ENCODE data around the gene PLEKHA1.

PLEKHA1 gene

DNA sequence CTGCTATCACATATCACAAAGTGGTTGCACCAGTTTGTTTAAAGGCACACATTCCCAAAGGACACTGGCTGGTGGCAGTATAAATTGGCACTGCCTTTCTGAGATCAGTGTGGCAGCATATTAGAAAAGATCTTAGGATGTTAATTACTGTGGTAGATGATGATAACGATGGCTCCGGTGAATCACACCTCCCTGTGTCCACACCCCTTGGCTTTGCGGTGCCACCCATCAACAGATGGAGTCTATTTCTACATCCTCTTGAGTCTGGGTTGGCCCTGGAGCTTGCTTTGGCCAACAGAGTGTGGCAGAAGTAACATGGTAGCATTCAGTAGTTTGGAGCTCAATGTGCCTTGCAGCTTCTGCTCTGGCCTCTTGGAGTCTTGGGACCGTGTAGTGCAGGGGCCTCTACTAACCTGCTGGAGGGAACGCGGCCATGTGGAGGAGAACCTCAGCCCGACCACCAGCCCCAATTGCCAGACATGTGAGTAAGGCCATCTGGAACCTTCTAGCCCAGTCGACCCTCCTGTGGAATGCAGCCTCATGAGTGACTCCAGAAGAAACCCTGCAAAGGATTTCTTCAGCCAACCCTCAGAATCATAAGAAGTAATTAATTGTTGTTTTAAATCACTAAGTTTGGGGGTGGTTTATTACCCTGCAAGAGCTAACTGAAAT is 27.2 kb upstream of the PLEKHA1 start:
- DNase-seq (ENCODE audit: low spot score): no peak

DNA sequence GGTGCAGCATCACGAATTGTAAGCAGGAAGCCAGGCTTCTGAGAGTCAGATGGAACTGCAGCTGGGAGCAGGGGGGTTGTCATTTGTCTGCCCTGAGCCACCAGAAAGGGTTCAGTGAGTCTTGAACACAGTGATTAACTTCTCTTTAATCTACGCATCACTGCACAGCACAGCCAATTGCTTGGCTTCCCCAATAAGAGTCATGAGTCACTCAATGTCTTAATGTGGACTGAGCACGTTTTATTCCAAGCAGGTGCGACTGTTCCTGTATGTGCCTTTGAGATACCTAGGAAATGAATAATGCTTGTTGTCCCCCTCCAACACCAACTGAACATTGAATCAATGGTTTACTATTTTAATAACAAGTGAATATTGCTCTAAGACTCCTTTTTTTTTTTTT is 26.0 kb upstream of the PLEKHA1 start:
- no peak for DNase-seq (ENCODE audit: low spot score)

DNA sequence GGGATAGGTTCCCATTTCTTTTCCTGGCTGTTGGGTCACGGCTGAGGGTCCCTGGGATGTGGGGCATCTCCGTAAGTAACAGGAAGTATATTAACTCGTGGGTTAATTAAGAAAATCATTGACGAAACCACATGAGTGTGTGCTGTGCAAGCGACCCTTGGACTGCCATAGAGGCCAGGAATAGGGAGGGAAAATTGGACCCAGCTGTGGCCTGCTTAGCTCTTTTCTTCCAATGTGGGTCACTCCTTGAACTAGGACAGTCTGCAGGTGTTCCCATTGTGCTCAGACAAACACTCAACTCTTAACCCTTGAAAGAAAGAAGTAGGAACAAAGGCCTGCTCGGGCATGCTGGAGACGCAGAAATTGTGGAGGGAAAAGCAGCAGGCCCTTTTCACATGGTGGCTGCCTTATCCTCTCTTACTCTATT is 25.6 kb upstream of the PLEKHA1 start:
- peak; percentile 5 for DNase-seq (ENCODE audit: low spot score)

DNA sequence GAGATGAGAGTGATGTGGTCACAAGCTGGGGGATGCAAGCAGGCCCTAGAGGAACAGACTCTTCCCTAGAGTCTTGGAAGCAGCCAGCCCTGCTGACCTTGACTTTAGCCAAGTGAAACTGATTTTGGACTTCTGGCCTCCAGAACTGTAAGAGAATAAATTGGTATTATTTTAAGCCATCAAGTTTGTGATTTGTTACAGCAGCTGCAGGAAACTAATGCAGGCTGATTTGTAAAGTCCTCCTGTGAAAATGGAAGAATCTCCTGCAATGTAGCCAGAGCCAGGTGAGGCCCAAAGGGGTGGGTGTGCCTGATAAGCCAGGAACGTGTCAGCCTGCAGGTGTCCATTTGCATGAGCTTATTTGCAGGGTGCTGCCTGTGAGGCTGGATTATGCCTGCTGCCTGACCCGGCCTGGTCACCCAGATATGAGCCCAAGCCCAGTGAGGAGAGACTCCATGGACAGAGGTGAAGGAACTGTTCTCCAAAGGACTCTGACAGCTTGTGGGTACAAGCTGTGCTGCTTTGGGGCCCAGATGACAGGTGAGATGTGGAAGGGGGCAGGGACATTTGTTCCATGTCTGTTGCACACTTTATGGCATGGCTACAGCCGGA is 24.6 kb upstream of the PLEKHA1 start:
- DNase-seq (ENCODE audit: low spot score): no peak

DNA sequence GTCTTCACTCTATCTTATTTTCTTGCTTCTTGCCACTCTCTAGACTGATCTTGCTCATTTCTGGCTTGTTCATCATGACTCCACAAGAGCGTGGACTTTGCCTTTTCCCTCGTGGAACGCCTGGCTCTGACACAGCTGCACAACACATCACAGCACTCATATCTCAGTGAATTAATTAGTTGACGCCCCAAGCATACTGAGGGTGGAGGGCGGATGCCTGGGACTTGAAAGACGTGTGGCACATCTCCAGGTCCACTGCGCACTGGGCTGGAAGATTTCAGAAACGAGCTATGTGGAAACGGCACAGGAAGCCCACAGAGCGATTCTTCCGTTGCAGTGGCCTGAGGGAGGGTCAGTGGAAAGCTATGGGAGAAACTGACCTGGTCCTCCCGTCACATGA is 23.6 kb upstream of the PLEKHA1 start:
- no peak for DNase-seq (ENCODE audit: low spot score)

DNA sequence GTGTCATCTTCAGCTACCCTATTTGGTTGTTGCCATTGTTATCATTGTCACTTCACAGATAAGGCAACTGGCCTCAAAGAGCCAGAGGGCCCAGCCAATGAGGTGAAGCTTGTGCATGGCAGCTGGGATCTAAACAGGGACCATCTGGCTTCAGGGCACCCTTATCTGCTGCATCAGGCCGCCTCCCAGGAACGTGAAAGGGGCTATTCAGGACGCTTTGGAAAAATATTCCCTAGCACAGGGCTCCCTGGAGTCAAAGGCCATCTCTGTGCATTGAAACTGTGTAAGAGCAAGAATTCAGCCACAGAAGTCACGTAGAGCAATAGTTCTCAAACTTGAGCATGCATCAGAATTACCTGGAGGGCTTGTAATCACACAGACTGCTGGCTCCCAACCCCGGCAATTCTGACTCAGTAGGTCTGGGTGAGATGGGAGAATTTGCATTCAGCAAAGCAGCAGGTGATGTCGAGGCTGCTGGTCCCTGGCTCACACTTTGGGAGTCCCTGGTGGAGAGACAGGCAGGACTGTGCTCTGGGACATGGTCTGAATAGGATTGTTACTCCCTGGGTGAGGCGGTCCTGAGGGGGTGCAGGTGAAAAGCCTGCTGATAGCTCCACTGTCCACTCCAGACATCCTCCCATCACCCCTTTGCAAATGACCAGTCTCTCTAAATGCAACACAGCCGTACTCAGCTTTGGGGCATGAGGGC is 21.5 kb upstream of the PLEKHA1 start:
- DNase-seq (ENCODE audit: low spot score): no peak

DNA sequence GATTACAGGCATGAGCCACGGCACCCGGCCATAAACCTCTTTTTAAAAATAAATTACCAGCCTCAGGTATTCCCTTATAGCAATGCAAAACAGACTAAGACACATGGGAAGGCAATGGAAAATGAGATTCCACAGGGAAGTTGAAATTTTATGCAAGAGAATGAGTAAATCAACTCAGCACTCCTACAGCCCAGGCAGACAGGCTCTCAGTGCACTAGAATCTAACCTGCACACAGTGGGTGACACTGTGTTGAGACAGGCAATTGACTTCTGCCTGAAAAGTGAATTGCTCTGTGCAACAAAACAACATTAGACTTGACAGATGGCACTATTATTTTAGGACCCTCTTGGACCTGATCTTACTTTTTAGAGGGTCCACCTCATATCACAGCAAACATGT is 20.1 kb upstream of the PLEKHA1 start:
- no peak for DNase-seq (ENCODE audit: low spot score)

DNA sequence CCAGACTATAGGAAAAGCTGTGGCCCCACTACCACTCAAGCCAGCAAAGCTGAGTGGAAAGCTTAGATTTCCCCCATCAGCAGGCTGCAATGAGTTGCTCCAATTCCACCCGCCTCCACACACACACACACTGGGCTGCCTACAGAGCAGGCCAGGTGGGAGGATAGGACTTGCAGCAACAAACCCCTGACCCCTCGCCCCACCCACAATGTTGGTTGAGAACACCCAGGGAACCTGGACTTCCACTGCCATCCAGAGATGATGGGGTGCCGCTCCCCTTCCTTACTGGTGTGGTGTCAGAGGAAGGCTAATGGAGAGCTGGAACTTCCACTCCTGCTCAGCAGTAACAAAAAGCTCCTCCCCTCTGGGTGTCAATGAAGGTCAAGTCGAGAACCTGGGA is 16.8 kb upstream of the PLEKHA1 start:
- no peak for DNase-seq (ENCODE audit: low spot score)

DNA sequence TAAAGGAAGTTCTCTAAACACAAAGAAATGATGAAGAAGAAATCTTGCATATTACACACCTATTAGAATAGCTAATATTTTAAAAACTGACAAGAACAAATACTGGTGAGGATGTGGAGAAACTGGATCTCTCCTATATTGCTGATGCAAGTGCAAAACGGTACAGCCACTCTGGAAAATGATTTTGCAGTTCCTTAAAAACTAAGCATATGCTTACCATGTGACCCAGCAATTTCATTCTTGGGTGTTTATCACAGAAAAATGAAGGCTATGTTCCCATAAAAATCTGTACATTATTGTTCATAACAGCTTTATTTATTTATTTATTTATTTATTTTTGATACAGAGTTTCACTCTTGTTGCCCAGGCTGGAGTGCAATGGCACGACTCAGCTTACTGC is 14.9 kb upstream of the PLEKHA1 start:
- DNase-seq (ENCODE audit: low spot score): no peak

DNA sequence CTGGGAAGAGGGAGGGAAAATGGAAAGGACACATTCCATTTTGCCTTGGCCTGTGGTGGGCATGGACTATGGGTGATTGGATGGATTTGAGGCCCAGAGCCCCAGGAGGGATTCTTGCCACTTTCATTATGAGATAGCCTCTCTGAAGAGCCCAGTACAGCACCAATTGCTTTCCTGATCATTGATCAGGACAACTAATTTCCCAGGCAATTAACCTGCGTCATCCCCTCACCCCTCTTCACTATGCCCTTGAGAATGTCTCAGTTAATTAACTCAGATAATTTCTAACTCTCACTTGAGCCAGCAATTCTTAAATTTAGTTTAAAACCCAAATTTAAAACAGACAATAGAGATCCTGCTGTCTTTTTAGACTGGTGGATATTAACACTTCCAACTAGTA is 13.5 kb upstream of the PLEKHA1 start:
- DNase-seq (ENCODE audit: low spot score): no peak

DNA sequence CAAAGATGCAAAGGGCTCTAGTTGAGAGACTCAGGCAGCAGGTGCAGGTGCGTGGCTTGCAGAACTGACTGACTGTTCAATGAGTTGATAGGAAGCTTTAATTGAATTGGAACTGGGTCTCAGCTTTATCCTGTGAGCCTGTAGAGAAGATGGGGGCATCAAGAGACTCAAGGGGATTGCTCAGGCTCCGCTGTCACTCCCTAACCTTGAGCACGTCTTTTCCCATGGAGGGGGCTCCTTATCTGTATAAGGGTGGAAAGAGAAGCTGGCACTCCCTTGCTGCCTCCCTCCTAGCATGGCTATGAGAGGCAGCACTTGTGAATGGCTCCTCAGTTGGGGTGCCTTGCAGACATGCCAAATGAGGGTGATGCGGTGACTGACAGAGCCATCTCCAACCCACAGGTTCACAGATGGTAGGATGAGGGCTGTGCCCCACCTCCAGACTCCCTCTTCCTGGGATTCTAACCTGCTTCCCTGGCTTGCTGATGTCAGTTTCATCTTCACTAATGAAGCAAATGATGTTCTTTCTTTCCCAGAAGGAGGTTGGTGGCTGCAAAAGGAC is 12.4 kb upstream of the PLEKHA1 start:
- DNase-seq (ENCODE audit: low spot score): no peak

DNA sequence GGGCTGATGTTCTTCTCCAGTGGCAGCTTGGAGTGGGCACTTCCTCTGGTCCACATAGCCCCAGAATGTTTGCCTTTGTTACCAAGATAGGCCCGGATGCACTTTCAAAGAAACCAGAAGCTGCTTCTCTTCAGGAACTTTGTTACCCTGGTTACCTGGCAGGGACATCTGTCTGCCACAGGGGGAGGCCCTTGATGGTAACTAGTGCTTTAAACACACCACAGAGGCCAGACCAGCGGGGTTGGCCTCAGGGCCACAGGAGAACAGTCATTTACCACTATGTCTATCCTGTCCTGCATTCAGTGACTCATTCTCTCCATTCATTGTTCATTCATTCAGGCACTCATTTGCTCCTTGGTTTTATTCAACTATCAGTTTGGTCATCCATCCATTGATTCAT is 11.9 kb upstream of the PLEKHA1 start:
- no peak for DNase-seq (ENCODE audit: low spot score)

DNA sequence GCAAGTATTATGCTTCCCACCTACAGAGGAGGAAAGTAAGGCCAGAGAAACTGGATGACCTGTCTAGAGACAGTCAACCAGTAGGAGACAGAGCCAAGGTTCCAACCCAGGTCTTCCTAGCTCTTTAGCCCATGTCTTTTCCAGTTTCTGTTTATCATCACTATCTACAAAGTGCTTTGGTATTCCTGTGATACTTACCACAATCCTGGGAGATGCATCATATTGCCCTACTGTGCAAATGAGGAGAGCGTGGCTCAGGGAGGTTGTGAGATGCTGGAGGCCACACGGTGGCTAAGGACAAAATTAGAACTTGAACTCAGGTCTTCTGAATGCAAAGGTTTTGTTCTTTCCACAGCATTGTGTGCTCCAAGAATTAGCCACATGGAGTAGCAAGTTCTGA is 11.2 kb upstream of the PLEKHA1 start:
- DNase-seq (ENCODE audit: low spot score): no peak

DNA sequence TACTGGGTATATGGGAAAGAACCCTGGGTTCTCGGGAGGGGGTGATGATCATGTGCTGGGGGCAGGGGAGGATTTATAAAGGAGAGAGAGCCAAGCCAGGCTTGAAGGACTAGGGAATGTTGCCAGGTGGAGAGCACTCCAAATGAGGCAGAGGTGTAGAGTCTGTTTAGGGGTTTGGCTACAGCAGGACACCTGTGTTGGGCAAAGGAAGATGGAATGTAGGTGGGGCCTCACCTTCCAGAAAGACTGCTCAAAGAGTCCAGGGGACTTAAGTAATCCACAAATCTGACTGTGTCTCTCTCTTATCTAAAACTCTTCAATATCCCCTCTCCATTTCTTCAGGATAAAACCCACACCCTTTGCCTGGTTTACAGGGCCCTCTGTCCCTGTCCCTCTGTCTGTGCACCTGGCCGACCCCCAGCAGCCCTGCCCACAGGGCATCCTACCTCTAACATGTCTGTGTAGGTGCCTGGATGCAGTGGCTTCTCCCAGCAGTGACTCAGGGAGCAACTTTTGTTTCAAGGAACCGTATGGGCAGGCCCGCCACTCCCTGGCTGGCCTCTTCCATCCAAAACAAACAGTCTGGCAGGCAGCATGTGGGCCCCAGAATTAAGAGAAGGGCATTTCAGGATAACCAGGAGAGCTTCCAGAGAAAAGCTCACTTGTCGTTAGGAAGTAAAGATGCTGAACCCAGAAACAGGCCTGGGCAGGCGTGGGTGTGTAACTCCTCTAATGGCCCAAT is 10.6 kb upstream of the PLEKHA1 start:
- no peak for DNase-seq (ENCODE audit: low spot score)

DNA sequence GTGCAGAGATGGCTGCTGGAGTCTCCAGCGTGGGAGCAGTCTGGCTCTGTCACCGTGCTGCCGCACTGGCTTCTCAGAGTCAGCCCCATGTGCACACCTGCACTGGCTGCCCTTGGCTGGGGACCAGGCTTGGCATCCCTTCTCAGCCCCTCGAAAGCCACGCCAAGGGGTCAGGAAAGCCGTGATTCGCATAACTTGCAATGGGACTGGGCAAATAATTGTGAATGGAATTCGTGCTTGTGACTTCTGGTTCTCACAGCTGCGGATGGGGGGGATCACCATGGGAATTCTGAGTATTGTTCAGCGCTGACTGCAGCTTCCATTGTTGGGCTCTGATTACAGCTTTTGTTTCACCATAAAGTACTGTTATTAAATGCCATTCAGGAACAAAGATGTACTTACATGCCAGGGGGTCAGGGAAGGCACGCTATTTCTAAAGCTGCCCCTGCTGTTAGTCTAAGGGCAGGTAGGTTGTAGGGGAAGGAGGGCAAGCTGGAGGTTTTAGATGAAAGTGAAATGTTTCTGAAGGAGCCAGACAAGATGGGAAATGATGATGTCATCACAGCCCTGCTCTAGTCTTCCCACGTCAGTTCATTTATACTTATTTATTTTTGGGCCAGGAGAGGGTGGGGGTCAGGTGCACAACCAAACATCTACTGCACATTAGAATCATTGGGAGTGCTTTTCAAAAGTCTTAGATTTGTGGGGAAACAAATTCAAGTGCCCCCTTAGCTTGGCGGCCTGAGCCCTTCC is 5.8 kb upstream of the PLEKHA1 start:
- DNase-seq (ENCODE audit: low spot score): no peak

DNA sequence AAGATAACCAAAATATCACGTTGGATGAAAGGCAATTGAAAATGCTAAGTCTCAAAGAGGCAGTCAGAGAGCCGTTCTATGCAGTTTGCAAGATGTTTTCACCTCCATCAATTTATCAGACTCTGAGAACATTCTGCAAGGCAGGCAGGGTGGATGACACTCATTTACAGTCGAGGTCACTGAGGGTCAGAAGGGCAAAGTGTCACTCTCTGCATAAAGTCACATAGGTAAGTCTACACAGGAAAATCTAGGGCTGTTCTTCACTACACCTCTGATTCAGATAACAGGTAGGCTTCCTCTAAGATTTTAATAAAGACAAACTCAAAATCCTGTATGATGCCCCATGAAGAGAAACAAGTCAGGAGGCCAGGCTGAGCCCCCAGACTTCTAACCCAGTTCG is 1.4 kb upstream of the PLEKHA1 start:
- DNase-seq (ENCODE audit: low spot score): no peak

DNA sequence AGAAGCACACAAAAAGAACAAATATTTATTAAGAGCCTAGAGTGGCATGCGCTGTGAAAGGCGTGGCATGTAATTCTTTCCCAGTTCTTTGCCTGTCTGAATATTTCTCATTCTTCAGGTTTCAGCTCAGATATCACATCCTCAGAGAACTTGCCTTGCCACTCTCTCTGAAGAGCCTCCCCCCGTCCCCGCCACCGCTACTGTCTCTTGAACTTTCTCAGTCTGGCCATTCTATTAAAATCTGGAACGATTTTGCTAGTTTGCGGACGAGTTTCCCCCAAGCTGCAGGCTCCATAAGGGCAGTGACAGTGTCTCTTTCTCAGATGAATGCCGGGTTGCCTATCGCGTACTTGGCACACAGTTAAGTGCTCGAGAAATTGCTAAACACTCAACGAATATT is 787 bp upstream of the PLEKHA1 start:
- no peak for DNase-seq (ENCODE audit: low spot score)

DNA sequence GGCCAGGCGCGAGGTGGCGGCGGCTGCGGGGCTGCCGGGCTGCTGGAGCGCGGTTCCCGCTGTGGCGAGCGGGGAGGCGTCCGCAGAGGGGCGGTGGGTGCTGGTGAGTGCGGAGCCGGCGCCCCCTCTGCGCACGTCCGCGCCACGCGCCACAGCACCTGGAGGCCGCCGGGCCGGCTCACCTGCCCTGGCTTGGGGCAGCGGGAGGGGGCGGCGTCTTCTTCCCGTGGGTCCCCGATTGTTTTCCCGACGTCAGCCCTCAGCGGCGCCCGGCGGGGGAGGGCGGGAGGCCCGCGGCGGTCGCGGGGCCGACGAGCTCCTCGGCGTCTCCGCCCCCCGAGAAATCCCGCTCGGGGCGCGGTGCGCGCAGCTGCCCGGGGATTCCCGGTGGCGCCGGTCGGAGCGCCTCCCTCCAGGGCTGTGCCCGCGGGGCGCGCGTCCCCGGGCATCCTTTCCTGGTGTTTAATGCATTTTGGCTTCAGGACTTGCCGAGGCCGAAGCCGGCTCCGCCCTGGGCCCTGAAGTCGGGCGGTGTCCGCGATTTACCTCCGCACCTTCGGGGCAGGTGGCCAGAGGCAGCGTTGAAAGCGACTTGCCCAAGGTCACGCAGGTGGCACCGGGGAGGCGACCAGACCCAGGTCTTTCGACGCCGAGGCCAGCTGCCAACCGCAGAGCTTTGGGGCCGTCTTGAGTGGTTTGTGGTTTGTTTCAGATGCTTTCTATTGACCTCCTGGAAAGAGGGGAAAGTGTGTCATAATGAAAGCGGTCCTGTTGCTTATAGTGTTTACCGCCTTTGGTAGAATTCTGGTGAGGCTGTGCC is 561 bp downstream of the PLEKHA1 start:
- peak; percentile 28 for DNase-seq (ENCODE audit: low spot score)

DNA sequence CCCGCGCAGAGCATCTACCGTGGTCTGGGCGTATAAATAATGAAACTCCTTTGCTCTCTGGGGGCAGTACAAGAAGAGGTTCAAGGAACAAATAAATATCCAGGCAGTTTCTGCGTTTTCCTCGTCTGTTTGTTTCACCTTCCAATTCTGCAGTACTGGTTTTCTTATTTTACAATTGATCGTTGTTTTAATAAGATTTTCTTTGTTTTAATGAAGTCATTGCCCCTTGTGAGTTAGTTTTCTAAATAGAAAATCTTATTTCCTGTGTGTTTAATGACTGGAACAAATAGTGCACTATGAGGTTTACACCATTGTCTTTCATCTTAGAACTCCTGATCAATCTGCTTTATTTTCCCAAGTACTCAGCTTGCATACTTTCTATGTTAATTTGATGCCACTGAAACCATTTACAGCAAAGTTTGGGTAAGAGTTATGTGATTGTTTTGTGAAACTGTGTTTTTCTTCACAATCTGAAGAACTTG is 1.2 kb downstream of the PLEKHA1 start:
- DNase-seq (ENCODE audit: low spot score): peak; percentile 6

DNA sequence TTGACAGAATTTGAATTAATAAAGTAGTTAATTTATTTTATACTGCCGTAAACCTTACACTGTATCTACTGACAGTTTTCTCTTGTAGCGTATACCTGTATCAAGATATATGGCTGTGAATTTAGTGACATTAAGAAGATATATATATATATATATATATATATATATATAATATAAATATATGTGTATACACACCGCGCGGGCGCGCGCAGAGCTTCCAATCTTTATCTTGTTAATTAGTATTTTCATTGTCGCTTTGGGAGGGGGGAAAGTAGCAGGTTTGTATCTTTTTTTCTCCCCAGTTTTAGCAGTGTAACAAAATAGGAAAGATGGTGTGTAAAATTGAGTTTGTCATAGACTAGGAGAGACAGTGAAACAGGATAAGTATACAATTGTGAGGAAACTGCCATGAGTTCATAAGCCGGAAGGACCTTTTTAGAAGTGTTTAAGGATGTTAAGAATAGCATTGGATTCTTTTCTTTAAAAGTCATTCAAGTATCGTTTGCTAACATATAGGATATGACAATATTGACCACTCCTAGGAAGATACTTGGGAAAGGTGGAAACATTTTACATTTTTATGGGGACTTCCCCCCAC is 2.0 kb downstream of the PLEKHA1 start:
- DNase-seq (ENCODE audit: low spot score): no peak

Data from cerebellar cortex (tissue), 1 donor.